Spleen (tissue), 11 donors: ENCODE data around the gene RAD51B. TPM values are rescaled to one million over a fixed set of nuclear protein-coding genes. Genes with fewer than 3 reads are reported as not detected.

ENCODE experiments used
- DNase-seq: peaks from one replicate; pipeline ENCODE4 v3.0.0-alpha.2; 2020
- H3K27ac ChIP-seq, 8 donors: fragments of 200-600 bp; sonication (generic) in 7 of 8; 1 replicate in 4 of 8; 2 replicates in 4 of 8; pipeline versions ENCODE4 v1.5.0 to v1.8.0; 2016 to 2021; ENCODE audit warnings: inconsistent platforms in 4 of 8, mild to moderate bottlenecking in 4 of 8, moderate library complexity in 1 of 8
- H3K27me3 ChIP-seq, 7 donors: fragments of 200-600 bp; sonication (generic) in 6 of 7; replicated peaks in 1 of 7; 1 replicate in 4 of 7; 2 replicates in 3 of 7; pipeline versions ENCODE4 v1.5.0 to v1.8.0; 2016 to 2021; ENCODE audit warnings: inconsistent platforms in 3 of 7, mild to moderate bottlenecking in 1 of 7
- H3K36me3 ChIP-seq, 6 donors: fragments of 200-600 bp; sonication (generic) in 5 of 6; 1 replicate in 4 of 6; 2 replicates in 2 of 6; pipeline versions ENCODE4 v1.5.0 to v1.8.0; 2016 to 2021; ENCODE audit warnings: inconsistent platforms in 2 of 6
- H3K4me1 ChIP-seq, 6 donors: fragments of 200-600 bp; sonication (generic) in 5 of 6; 1 replicate in 3 of 6; 2 replicates in 3 of 6; pipeline versions ENCODE4 v1.5.0 to v1.8.0; 2016 to 2021; ENCODE audit warnings: inconsistent platforms in 3 of 6
- H3K4me3 ChIP-seq, 8 donors: fragments of 200-600 bp; sonication (generic) in 7 of 8; 1 replicate in 4 of 8; 2 replicates in 4 of 8; pipeline versions ENCODE4 v1.5.0 to v1.8.0; 2016 to 2021; ENCODE audit warnings: inconsistent platforms in 4 of 8, mild to moderate bottlenecking in 4 of 8, moderate library complexity in 2 of 8
- H3K9me3 ChIP-seq, 8 donors: fragments of 200-600 bp; sonication (generic) in 7 of 8; 1 replicate in 4 of 8; 2 replicates in 4 of 8; pipeline versions ENCODE4 v1.5.0 to v1.8.0; 2016 to 2021; ENCODE audit warnings: inconsistent platforms in 4 of 8
- CTCF ChIP-seq, 11 experiments: fragments of 200-600 bp in 7 of 11; fragments of 450-650 bp in 4 of 11; sonication (generic) in 4 of 11; IDR thresholded peaks in 8 of 11; conservative IDR thresholded peaks in 3 of 11; 1 replicate in 7 of 11; 2 replicates in 4 of 11; pipeline versions ENCODE4 v1.4.0 to v1.8.0; 2016 to 2021; ENCODE audit warnings: antibody characterized with exemption in 11 of 11, inconsistent platforms in 4 of 11, mild to moderate bottlenecking in 1 of 11
- POLR2A ChIP-seq, 3 donors: fragments of 450-650 bp; IDR thresholded peaks; one replicate each; pipeline ENCODE4 v1.5.1; 2017; ENCODE audit warnings: antibody characterized with exemption in 3 of 3, mild to moderate bottlenecking in 1 of 3
- POLR2AphosphoS5 ChIP-seq, 3 donors: sonication (generic); formaldehyde crosslinking; IDR thresholded peaks; one replicate each; pipeline ENCODE4 v1.5.1; 2017; ENCODE audit warnings: antibody characterized with exemption in 3 of 3
- WGBS, 5 donors: extraction: QIAGEN DNeasy Blood & Tissue Kit in 3 of 5; methylation state at CpG; one replicate each; pipeline versions ENCODE4 v1.1.5 to v1.1.7; 2013 to 2018; 5-methylcytosine and 5-hydroxymethylcytosine counted together
- intact Hi-C: fragments of 100-400 bp; cut with DNase I; formaldehyde crosslinking; loops from one replicate; pipeline ENCODE4 v1.15.0; 2023; ENCODE audit warnings: low total_unique reads
- polyA plus RNA-seq, 3 donors: library from polyadenylated mRNA; stranded (reverse); fragments of 200-250 nt; gene quantifications; one replicate each; pipeline ENCODE4 v1.2.1, GENCODE V29; 2013
- total RNA-seq, 7 donors: library from RNA; depleted of rRNA in 3 of 7; stranded (reverse); fragments of >200 nt in 3 of 7; fragmentation: NEBNext Ultra II Directional in 4 of 7; extraction: Animal tissue kit (Norgen Biotek cat#: 25700) in 4 of 7; gene quantifications; one replicate each; pipeline versions ENCODE4 v1.1.0 to v1.2.1, GENCODE V29; 2016 to 2021
- donor health status: healthy with polysubstance abuse.
- donor health status: DM: no; HTN: no; CAD: no; lungs with moderate emphysema.
- donor health status: DM: no; HTN: no; CAD: no.
- donor health status: Bipolar disorder and iron deficiency.
- donor health status: healthy.
- donor health status: DM: no; HTN: no; CAD: no.
- donor health status: DM: yes; HTN: yes; CAD: no.

Gene RAD51B
- total and polyA plus RNA-seq, 10 donors: 4.2 to 43.7 (median 29.8) TPM

DNA sequence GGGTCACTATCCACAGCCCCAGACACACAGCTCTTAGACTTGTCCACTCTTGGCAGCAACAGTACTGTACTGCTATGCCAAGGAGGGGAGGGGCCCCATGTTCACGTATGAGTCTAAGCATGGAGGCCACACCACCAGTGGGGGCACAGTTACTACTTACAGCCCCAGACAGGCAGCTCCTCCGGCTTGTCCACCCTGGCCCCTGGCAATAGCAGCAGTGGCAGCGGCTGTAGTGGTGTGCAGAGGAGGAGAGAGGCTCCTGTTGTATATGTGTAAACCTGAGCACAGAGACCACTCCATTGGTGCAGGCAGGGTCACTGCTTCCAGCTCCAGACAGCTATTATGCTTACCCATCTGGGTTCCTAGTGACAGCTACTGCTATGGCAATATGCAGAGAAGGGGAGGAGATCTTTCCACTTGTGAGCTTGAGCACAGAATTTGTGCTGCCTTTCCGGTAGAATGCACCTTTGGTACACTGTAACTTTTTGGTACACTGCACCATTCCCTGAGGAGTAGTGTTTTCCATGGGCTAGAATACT, 113.2 kb downstream of the RAD51B start:
- DNase-seq: no peak
- Histone ChIP-seq H3K9me3 (peaks cover 7 to 40% (median 34%) of the 10 kb centered on the region in 8 donors), H3K27ac (no peak overlapping the region), H3K4me1 (peaks cover 0 to 20% (median 0%) of the 10 kb centered on the region in 6 donors), H3K36me3 (peaks cover 0 to 4% (median 0%) of the 10 kb centered on the region in 6 donors), H3K4me3 (no peak overlapping the region), H3K27me3 (no peaks in the 10 kb centered on the region)
- intact Hi-C loops: loop anchor here (10.0 kb wide), 1 partner anchor 302 kb away; no protein-coding TSS in a partner anchor
- TF ChIP-seq POLR2A (IDR thresholded peaks at IDR 0.05) (no peak), CTCF (IDR thresholded peaks at IDR 0.05 in 8 of 11, conservative IDR thresholded peaks at IDR 0.05 in 3 of 11) (no peak), POLR2AphosphoS5 (IDR thresholded peaks at IDR 0.05) (no peak)
- WGBS, 5 donors: 86 to 93% (median 91%) methylated on average over 3 to 4 of the region's 4 CpGs; no CpG with 5 or more reads in 1 of the 5 donors

DNA sequence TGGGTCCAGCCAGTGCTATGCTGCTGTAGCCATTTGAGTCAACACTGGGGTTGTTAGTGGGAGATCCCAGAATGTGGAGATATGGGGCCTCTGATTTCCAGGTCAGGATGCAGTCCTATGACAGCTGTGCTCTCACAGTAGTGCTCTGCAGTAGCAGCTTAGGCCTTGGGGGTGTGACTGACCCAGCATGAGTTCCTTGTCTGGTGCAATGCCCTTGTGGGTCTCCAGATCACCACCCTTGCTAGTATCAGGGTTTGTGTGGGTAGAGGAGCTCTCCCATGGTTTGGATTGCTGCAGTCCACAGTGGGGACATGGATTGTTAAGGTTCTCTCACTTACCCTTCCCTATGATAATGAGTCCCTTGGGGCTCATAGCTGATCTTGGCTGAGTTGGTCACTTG, 113.7 kb downstream of the RAD51B start:
- Histone ChIP-seq H3K4me3 (no peak overlapping the region), H3K9me3 (peaks cover 7 to 36% (median 31%) of the 10 kb centered on the region in 8 donors), H3K4me1 (peaks cover 0 to 20% (median 0%) of the 10 kb centered on the region in 6 donors), H3K27ac (no peak overlapping the region), H3K27me3 (no peaks in the 10 kb centered on the region), H3K36me3 (peaks cover 0 to 4% (median 0%) of the 10 kb centered on the region in 6 donors)
- intact Hi-C loops: loop anchor here (10.0 kb wide), 1 partner anchor 302 kb away; no protein-coding TSS in a partner anchor
- TF ChIP-seq CTCF (IDR thresholded peaks at IDR 0.05 in 8 of 11, conservative IDR thresholded peaks at IDR 0.05 in 3 of 11): no peak
- DNase-seq: no peak

DNA sequence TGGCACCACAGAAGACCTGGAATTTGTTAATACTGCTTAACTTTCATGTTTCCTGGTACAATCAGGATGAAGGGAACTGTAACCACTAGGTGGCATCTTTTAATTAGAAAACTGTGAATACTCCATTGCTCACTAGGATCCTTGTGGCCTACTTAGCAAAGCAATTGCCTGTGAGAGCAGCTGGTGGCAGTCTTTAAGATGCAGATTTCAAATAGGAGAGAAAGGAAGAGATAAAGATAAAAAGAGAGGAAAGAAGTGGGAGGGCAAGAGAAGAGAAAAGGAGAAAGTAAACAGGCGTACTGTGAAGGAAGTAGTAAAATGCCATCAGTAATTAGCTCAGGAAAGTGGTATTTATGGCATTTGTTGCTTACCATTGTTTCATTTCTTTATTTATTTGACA, 114.5 kb downstream of the RAD51B start:
- 30 to 75% (median 50%) methylated on average over 1 of the region's 1 CpG for WGBS, 5 donors
- Histone ChIP-seq H3K4me1 (peaks cover 0 to 20% (median 0%) of the 10 kb centered on the region in 6 donors), H3K4me3 (no peak overlapping the region), H3K27me3 (no peaks in the 10 kb centered on the region), H3K9me3 (peaks cover 7 to 28% (median 24%) of the 10 kb centered on the region in 8 donors), H3K36me3 (peaks cover 0 to 4% (median 0%) of the 10 kb centered on the region in 6 donors), H3K27ac (peak overlapping the region in 5 of 8 donors; percentile 6 to 36 (median 13))
- DNase-seq: no peak
- TF ChIP-seq CTCF (IDR thresholded peaks at IDR 0.05 in 8 of 11, conservative IDR thresholded peaks at IDR 0.05 in 3 of 11): peak; percentile 24 to 81 (median 67)
- no peak for TF ChIP-seq POLR2AphosphoS5 (IDR thresholded peaks at IDR 0.05)
- no peak for TF ChIP-seq POLR2A (IDR thresholded peaks at IDR 0.05)
- intact Hi-C loops: loop anchor here (10.0 kb wide), 1 partner anchor 301 kb away; no protein-coding TSS in a partner anchor

DNA sequence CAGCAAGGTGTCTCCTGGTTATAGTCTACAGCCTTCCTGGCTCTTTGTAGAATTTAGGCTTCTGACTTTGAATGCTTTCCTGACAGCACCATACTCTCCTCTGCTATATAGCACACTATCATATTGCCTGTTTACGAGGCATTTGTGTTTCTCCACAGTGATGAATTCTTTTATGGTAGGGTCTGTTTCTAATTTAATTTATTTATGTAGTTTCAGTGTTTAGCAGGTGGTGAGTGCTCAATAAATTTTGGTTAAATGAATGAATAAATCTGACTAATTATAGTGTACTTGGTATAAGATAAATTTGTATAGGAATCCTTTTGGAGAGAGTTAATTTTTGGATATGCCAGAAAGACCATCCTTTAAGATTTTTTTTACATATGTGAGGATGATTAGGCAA, 115.3 kb downstream of the RAD51B start:
- DNase-seq: no peak
- Histone ChIP-seq H3K27me3 (no peaks in the 10 kb centered on the region), H3K4me1 (peaks cover 0 to 20% (median 0%) of the 10 kb centered on the region in 6 donors), H3K36me3 (peaks cover 0 to 4% (median 0%) of the 10 kb centered on the region in 6 donors), H3K9me3 (peaks cover 4 to 20% (median 16%) of the 10 kb centered on the region in 8 donors), H3K27ac (peak overlapping the region in 4 of 8 donors; percentile 12 to 36 (median 21)), H3K4me3 (no peak overlapping the region)
- no peak for TF ChIP-seq POLR2AphosphoS5 (IDR thresholded peaks at IDR 0.05)
- no peak for TF ChIP-seq CTCF (IDR thresholded peaks at IDR 0.05 in 8 of 11, conservative IDR thresholded peaks at IDR 0.05 in 3 of 11)
- TF ChIP-seq POLR2A (IDR thresholded peaks at IDR 0.05): no peak
- 94 to 97% (median 94%) methylated on average over 1 of the region's 1 CpG for WGBS, 5 donors
- intact Hi-C loops: loop anchor here (5.0 to 10.0 kb wide), 2 partner anchors 300 to 887 kb away; no protein-coding TSS in a partner anchor
